SK-N-SH (cell line): Measurements from ENCODE around the gene OR5M11. TPM values are rescaled to one million over a fixed set of nuclear protein-coding genes. Genes with fewer than 3 reads are reported as not detected.

Experiments used
- CTCF ChIA-PET: fragments of 300-600, 350-600 bp; formaldehyde crosslinking; extraction: SDS; loops from one replicate; lab custom pipeline; 2021; lab: Yijun Ruan, JAX
- POLR2A ChIA-PET: fragments of 350-600 bp; sonication (Branson Sonifier 250); formaldehyde crosslinking; extraction: SDS; loops from one replicate; lab custom pipeline; 2020; ENCODE audit warnings: antibody characterized with exemption, inconsistent platforms; lab: Yijun Ruan, JAX
- DNase-seq: peaks from one replicate; pipeline ENCODE4 v3.0.0; 2012
- H2AFZ ChIP-seq: fragments of 200-600 bp; sonication (generic); 2 replicates; pipeline ENCODE4 v1.8.1; 2016; ENCODE audit warnings: antibody characterized with exemption, mild to moderate bottlenecking, low read depth
- H3F3A ChIP-seq: fragments of 200-600 bp; sonication (generic); replicated peaks from 2 replicates; pipeline ENCODE3; 2016; ENCODE audit warnings: antibody characterized with exemption, mild to moderate bottlenecking; ENCODE audit not compliant: insufficient read depth
- H3K27ac ChIP-seq, 2 experiments: fragments of 200-500 bp in 1 of 2; fragments of 200-600 bp in 1 of 2; sonication (Bioruptor generic) in 1 of 2; sonication (generic), shearing (Covaris generic) in 1 of 2; 2 replicates each; pipeline versions ENCODE4 v1.5.1 to v1.6.1; 2014 to 2016; ENCODE audit warnings: low read depth in 2 of 2, inconsistent platforms in 1 of 2, low read length in 1 of 2, mild to moderate bottlenecking in 1 of 2, mixed read lengths in 1 of 2
- H3K27me3 ChIP-seq: fragments of 200-600 bp; sonication (generic), shearing (Covaris generic); 2 replicates; pipeline ENCODE4 v1.6.1; 2016; ENCODE audit warnings: mixed run types; ENCODE audit not compliant: insufficient read depth
- H3K36me3 ChIP-seq, 2 experiments: fragments of 200-500 bp in 1 of 2; fragments of 200-600 bp in 1 of 2; sonication (Bioruptor generic) in 1 of 2; sonication (generic) in 1 of 2; replicated peaks in 1 of 2; 2 replicates each; pipeline versions ENCODE3 to v1.5.1; 2014 to 2016; ENCODE audit warnings: low read length in 1 of 2, mild to moderate bottlenecking in 1 of 2; ENCODE audit not compliant: insufficient read depth in 2 of 2, control insufficient read depth in 1 of 2
- H3K4me1 ChIP-seq, 2 experiments: fragments of 200-500 bp in 1 of 2; fragments of 200-600 bp in 1 of 2; sonication (Bioruptor generic) in 1 of 2; sonication (generic), shearing (Covaris generic) in 1 of 2; 2 replicates each; pipeline versions ENCODE4 v1.5.1 to v1.6.1; 2014 to 2016; ENCODE audit warnings: low read depth in 1 of 2, low read length in 1 of 2, mixed run types in 1 of 2; ENCODE audit not compliant: insufficient read depth in 2 of 2, control insufficient read depth in 1 of 2
- H3K4me2 ChIP-seq: fragments of 200-600 bp; sonication (generic), shearing (Covaris generic); 2 replicates; pipeline ENCODE4 v1.6.1; 2017; ENCODE audit warnings: mixed run types
- H3K4me3 ChIP-seq, 2 experiments: fragments of 200-500 bp in 1 of 2; fragments of 200-600 bp in 1 of 2; sonication (Bioruptor generic) in 1 of 2; sonication (generic), shearing (Covaris generic) in 1 of 2; 2 replicates each; pipeline versions ENCODE4 v1.5.1 to v1.8.1; 2014 to 2016; ENCODE audit warnings: low read depth in 2 of 2, inconsistent platforms in 1 of 2, low read length in 1 of 2, mild to moderate bottlenecking in 1 of 2, mixed read lengths in 1 of 2, moderate library complexity in 1 of 2
- H3K79me2 ChIP-seq: fragments of 200-600 bp; sonication (generic); 2 replicates; pipeline ENCODE4 v1.8.1; 2017; ENCODE audit warnings: mild to moderate bottlenecking; ENCODE audit not compliant: insufficient read depth
- H3K9ac ChIP-seq: fragments of 200-600 bp; sonication (generic); 2 replicates; pipeline ENCODE4 v1.6.1; 2017; ENCODE audit warnings: mixed run types
- H3K9me2 ChIP-seq: fragments of 200-600 bp; sonication (generic); 2 replicates; pipeline ENCODE4 v1.6.1; 2017; ENCODE audit warnings: mixed run types
- H3K9me3 ChIP-seq: fragments of 200-600 bp; sonication (generic); 2 replicates; pipeline ENCODE4 v1.6.1; 2017; ENCODE audit warnings: mixed run types, mild to moderate bottlenecking, moderate library complexity
- H4K20me1 ChIP-seq: fragments of 200-600 bp; sonication (generic); 2 replicates; pipeline ENCODE4 v1.6.1; 2017; ENCODE audit warnings: mild to moderate bottlenecking, mixed run types; ENCODE audit not compliant: insufficient read depth
- FOXM1 ChIP-seq: IDR thresholded peaks from 2 replicates; pipeline ENCODE4 v1.4.0; 2012; ENCODE audit warnings: low read depth, mild to moderate bottlenecking
- WGBS: methylation state at CpG from one replicate; pipeline ENCODE4 v1.1.6; 2017; ENCODE audit warnings: low lambda C conversion rate; 5-methylcytosine and 5-hydroxymethylcytosine counted together
- polyA plus RNA-seq, 3 experiments: library from polyadenylated mRNA; depleted of rRNA; stranded (reverse); fragments of >200 nt; gene quantifications; 2 replicates each; pipeline ENCODE4 v1.2.3, GENCODE V29; 2012
- TF ChIP-seq, protein P1 (sequence below): IDR thresholded peaks from 2 replicates; pipeline ENCODE4; 2012
- TF ChIP-seq, protein P2 (sequence below): IDR thresholded peaks from 2 replicates; pipeline ENCODE4 v1.4.0; 2012; ENCODE audit warnings: low read depth, borderline replicate concordance
- TF ChIP-seq, protein P3 (sequence below): fragments of 200-600 bp; sonication (generic); IDR thresholded peaks from 2 replicates; pipeline ENCODE4 v1.6.1; 2017; ENCODE audit warnings: antibody characterized with exemption, mild to moderate bottlenecking, moderate library complexity

The OR5M11 gene
- polyA plus RNA-seq, 1 of the 3 experiments (the other 2 are of a cell fraction) = not detected

DNA sequence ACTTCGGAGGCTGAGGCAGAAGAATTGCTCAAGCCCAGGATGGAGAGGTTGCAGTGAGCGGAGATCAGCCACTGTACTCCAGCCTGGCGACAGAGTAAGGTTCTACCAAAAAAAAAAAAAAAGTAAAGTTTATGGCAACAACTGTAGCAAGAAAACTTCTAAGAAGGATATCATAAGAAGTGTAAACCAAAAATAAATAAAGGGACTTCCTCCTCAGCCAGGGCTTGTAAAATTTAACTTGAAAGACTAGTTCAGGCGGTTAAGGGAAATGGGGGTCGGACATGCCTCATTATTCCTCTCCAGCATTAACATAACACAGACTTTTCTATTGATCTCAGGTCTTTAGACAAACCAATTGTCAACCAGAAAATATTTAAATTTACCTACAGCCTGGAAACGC lies 2.5 kb upstream of the OR5M11 start:
- Histone ChIP-seq H3K4me2 (no peak overlapping the region), H3F3A (no peaks in the 10 kb centered on the region), H3K4me3 (no peak overlapping the region), H3K9me3 (no peaks in the 10 kb centered on the region), H3K36me3 (no peaks in the 10 kb centered on the region), H3K27me3 (no peaks in the 10 kb centered on the region)
- TF ChIP-seq, protein P1, sequence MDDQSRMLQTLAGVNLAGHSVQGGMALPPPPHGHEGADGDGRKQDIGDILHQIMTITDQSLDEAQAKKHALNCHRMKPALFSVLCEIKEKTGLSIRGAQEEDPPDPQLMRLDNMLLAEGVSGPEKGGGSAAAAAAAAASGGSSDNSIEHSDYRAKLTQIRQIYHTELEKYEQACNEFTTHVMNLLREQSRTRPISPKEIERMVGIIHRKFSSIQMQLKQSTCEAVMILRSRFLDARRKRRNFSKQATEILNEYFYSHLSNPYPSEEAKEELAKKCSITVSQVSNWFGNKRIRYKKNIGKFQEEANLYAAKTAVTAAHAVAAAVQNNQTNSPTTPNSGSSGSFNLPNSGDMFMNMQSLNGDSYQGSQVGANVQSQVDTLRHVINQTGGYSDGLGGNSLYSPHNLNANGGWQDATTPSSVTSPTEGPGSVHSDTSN = no peak
- TF ChIP-seq, protein P2, sequence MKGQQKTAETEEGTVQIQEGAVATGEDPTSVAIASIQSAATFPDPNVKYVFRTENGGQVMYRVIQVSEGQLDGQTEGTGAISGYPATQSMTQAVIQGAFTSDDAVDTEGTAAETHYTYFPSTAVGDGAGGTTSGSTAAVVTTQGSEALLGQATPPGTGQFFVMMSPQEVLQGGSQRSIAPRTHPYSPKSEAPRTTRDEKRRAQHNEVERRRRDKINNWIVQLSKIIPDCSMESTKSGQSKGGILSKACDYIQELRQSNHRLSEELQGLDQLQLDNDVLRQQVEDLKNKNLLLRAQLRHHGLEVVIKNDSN = no peak
- TF ChIP-seq, all 33 proteins: peak for 0
- no peak overlapping the region for H3K27ac ChIP-seq
- H3K79me2 ChIP-seq = no peaks in the 10 kb centered on the region
- no peaks in the 10 kb centered on the region for H3K4me1 ChIP-seq
- H2AFZ ChIP-seq = no peak overlapping the region
- no peaks in the 10 kb centered on the region for H4K20me1 ChIP-seq
- CTCF ChIA-PET = no interaction called here
- POLR2A ChIA-PET = no interaction called here
- H3K9me2 ChIP-seq = no peaks in the 10 kb centered on the region
- no peak overlapping the region for H3K9ac ChIP-seq
- no peak for DNase-seq
- WGBS = 5% methylated on average over 6 of the region's 6 CpGs

DNA sequence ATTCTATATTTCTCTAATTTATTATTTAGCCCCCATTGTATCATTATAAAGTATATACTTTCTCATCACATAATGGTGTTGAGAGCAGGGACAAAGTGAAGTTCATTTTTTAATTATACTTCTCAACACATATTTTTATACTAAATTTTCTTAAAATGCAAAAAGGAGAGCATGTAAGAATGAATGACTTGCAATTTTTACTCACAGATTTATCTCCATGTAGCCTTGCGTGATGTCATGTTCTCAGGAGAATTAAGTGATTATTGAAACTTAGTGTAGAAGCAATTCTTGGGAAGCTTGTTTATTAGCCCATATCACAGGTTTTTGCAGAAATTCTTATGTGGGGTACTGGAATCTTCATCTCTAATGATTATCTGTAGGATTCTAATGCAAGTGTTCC lies 682 bp upstream of the OR5M11 start:
- Histone ChIP-seq H3K9me3 (no peaks in the 10 kb centered on the region), H3K4me3 (no peak overlapping the region), H3F3A (no peaks in the 10 kb centered on the region), H3K4me2 (no peak overlapping the region), H3K79me2 (no peaks in the 10 kb centered on the region), H3K27me3 (no peaks in the 10 kb centered on the region), H4K20me1 (no peaks in the 10 kb centered on the region), H3K9ac (no peak overlapping the region), H3K27ac (no peak overlapping the region), H2AFZ (no peak overlapping the region), H3K4me1 (no peaks in the 10 kb centered on the region), H3K9me2 (no peaks in the 10 kb centered on the region), H3K36me3 (no peaks in the 10 kb centered on the region)
- TF ChIP-seq, protein P1 = no peak
- TF ChIP-seq, protein P3, sequence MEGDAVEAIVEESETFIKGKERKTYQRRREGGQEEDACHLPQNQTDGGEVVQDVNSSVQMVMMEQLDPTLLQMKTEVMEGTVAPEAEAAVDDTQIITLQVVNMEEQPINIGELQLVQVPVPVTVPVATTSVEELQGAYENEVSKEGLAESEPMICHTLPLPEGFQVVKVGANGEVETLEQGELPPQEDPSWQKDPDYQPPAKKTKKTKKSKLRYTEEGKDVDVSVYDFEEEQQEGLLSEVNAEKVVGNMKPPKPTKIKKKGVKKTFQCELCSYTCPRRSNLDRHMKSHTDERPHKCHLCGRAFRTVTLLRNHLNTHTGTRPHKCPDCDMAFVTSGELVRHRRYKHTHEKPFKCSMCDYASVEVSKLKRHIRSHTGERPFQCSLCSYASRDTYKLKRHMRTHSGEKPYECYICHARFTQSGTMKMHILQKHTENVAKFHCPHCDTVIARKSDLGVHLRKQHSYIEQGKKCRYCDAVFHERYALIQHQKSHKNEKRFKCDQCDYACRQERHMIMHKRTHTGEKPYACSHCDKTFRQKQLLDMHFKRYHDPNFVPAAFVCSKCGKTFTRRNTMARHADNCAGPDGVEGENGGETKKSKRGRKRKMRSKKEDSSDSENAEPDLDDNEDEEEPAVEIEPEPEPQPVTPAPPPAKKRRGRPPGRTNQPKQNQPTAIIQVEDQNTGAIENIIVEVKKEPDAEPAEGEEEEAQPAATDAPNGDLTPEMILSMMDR = no peak
- CTCF ChIA-PET = no interaction called here
- POLR2A ChIA-PET = no interaction called here
- WGBS = 24% methylated on average over 1 of the region's 1 CpG
- no peak for DNase-seq

DNA sequence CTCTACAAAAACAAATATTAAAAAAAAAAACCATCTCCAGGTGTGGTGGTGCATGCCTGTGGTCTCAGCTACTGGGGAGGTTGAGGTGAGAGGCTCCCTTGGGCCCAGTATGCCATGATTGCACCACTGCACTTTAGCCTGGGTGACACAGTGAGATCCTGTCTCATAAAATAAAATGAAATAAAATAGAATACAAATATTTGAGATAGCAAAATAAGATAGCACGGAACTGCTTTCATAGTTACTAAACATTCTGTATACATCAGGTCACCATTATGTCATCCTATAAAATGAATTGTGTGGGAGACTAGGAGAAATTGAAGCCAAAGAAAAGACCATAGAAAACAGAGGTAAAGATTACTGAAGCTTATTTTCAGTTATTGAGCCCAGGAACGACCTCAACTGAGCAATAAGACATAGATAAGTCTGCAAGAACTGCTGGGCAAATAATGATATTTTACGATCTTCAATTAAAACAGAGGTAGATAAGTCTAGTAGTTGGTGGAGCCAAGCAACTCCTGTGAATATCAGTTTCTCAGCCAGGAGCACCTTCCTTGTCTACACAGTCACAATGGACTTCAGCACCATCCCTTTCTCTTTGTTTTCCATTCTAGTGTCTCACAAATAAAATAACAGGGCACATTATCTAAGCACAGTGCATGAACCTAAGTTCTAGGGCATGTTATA lies 9.9 kb downstream of the OR5M11 start:
- H3K4me1 ChIP-seq = no peaks in the 10 kb centered on the region
- H4K20me1 ChIP-seq = no peaks in the 10 kb centered on the region
- no peaks in the 10 kb centered on the region for H3K9me3 ChIP-seq
- no peak overlapping the region for H2AFZ ChIP-seq
- H3K27ac ChIP-seq = no peak overlapping the region
- H3K9me2 ChIP-seq = no peaks in the 10 kb centered on the region
- ChIA-PET POLR2A (no interaction called here), CTCF (no interaction called here)
- H3K9ac ChIP-seq = no peak overlapping the region
- no peak overlapping the region for H3K4me2 ChIP-seq
- 9% methylated on average over 3 of the region's 3 CpGs for WGBS
- no peaks in the 10 kb centered on the region for H3K27me3 ChIP-seq
- TF ChIP-seq FOXM1 = no peak
- no peak for DNase-seq
- H3K79me2 ChIP-seq = no peaks in the 10 kb centered on the region
- H3K36me3 ChIP-seq = no peaks in the 10 kb centered on the region
- H3F3A ChIP-seq = no peaks in the 10 kb centered on the region
- no peak overlapping the region for H3K4me3 ChIP-seq
